SK-N-MC (cell line): ENCODE measurements around the gene CCDC60.

Source experiments
- EZH2 ChIP-seq: fragments of 200-600 bp; sonication (generic); IDR thresholded peaks from one replicate; pipeline ENCODE4 v1.6.1; 2017; ENCODE audit warnings: antibody characterized with exemption
- POLR2AphosphoS5 ChIP-seq: IDR thresholded peaks from 2 replicates; pipeline ENCODE4 v1.6.1; 2012; ENCODE audit warnings: mild to moderate bottlenecking, low read depth, low read length, borderline replicate concordance

- TF ChIP-seq POLR2AphosphoS5 (no peak), EZH2 (no peak)
These were observed 38.0 kb downstream of the CCDC60 start for GRCh38 chr12:119372540-119372939.
